ENCODE measurements around the gene WFDC10B.
A peak's percentile ranks its signal among the peaks of the same experiment; 100 is the strongest.

- TF ChIP-seq CTCF (tag by site-specific recombination; IDR thresholded peaks at IDR 0.05), result no peak
- TF ChIP-seq ELK4 (IDR thresholded peaks at IDR 0.05; ENCODE audit: borderline replicate concordance, low read depth, low read length), result no peak
- no peak for TF ChIP-seq PBX3 (CRISPR knock-in tag; IDR thresholded peaks at IDR 0.05)
- no peak for TF ChIP-seq ZNF792 (tag by site-specific recombination; IDR thresholded peaks at IDR 0.05)
- no peak for TF ChIP-seq ZNF701 (tag by site-specific recombination; IDR thresholded peaks at IDR 0.05)
- TF ChIP-seq KLF16 (tag by site-specific recombination; IDR thresholded peaks at IDR 0.05), result no peak
- no peak for TF ChIP-seq ZBTB7A (tag by site-specific recombination; IDR thresholded peaks at IDR 0.05; ENCODE audit: low read depth)
- TF ChIP-seq ZNF280D (tag by site-specific recombination; IDR thresholded peaks at IDR 0.05), result 0 out of 2 replicates have a peak, but pooled peaks have one; percentile 19
- TF ChIP-seq KLF8 (tag by site-specific recombination; IDR thresholded peaks at IDR 0.05), result no peak
- no peak for TF ChIP-seq ZNF514 (tag by site-specific recombination; IDR thresholded peaks at IDR 0.05)
- no peak for TF ChIP-seq REST (tag by site-specific recombination; IDR thresholded peaks at IDR 0.05)
- TF ChIP-seq ZNF776 (tag by site-specific recombination; IDR thresholded peaks at IDR 0.05; ENCODE audit: borderline replicate concordance), result no peak
- TF ChIP-seq ZNF146 (tag by site-specific recombination; IDR thresholded peaks at IDR 0.05), result no peak
Measured at GRCh38 chr20:45735552-45735951, 30.7 kb upstream of the WFDC10B start.
